RWPE1 (cell line): ENCODE data around the gene SRGAP1.

Experiments used
- CTCF ChIA-PET: fragments of 350-600 bp; sonication (Branson Sonifier 250); formaldehyde crosslinking; extraction: SDS; loops from one replicate; lab custom pipeline; 2021; lab: Yijun Ruan, JAX
- POLR2A ChIA-PET: fragments of 400-600 bp; formaldehyde crosslinking; extraction: SDS; loops from one replicate; lab custom pipeline; 2020; ENCODE audit warnings: antibody characterized with exemption; ENCODE audit not compliant: low non-redundant PET; lab: Yijun Ruan, JAX
- DNase-seq: peaks from one replicate; pipeline ENCODE4 v3.0.0; 2012; ENCODE audit warnings: low spot score
- H3K27ac ChIP-seq: fragments of 450-650 bp; 2 replicates; pipeline ENCODE4 v1.5.1; 2017
- TF ChIP-seq, protein P1 (sequence below): fragments of 450-650 bp; conservative IDR thresholded peaks from 2 replicates; pipeline ENCODE4 v1.5.1; 2017; ENCODE audit warnings: low read depth, mild to moderate bottlenecking

The SRGAP1 gene

GRCh38 chr12:63964301-63964700 is 119.8 kb downstream of the SRGAP1 start:
- TF ChIP-seq, protein P1, sequence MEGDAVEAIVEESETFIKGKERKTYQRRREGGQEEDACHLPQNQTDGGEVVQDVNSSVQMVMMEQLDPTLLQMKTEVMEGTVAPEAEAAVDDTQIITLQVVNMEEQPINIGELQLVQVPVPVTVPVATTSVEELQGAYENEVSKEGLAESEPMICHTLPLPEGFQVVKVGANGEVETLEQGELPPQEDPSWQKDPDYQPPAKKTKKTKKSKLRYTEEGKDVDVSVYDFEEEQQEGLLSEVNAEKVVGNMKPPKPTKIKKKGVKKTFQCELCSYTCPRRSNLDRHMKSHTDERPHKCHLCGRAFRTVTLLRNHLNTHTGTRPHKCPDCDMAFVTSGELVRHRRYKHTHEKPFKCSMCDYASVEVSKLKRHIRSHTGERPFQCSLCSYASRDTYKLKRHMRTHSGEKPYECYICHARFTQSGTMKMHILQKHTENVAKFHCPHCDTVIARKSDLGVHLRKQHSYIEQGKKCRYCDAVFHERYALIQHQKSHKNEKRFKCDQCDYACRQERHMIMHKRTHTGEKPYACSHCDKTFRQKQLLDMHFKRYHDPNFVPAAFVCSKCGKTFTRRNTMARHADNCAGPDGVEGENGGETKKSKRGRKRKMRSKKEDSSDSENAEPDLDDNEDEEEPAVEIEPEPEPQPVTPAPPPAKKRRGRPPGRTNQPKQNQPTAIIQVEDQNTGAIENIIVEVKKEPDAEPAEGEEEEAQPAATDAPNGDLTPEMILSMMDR = no peak
- no peak overlapping the region for H3K27ac ChIP-seq
- no peak for DNase-seq
- CTCF ChIA-PET = no interaction called here
- POLR2A ChIA-PET = no interaction called here

- POLR2A ChIA-PET = no interaction called here
- CTCF ChIA-PET = no interaction called here
- no peak for DNase-seq
These were observed 121.6 kb downstream of the SRGAP1 start for GRCh38 chr12:63965936-63966605.

DNA sequence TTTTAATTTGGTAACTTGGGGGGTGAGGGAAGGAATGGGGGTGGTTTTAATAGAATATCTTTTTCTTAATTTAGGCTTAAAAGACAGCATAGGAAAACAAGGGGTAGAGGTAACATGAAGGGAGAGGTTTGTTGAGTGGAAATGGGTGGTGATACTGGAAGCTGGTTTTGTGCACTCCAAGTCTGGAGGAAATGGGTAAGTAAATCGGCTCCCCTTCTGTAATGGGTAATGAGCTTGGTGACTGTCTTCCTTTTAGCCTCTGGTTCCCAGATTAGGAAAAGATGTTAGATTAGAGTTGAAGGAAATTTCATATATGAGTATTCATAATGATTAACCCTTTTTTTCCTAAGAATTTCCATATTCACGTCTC is 122.1 kb downstream of the SRGAP1 start:
- H3K27ac ChIP-seq = no peak overlapping the region
- TF ChIP-seq, protein P1 = no peak
- DNase-seq = no peak
- ChIA-PET POLR2A (no interaction called here), CTCF (interaction anchor here (0.7 kb wide), 1 partner anchor 249 kb away, joined by 5 read pairs; no protein-coding TSS in a partner anchor)

More at GRCh38 chr12:63965936-63966605, 121.6 kb downstream of the SRGAP1 start:
- TF ChIP-seq, protein P1 = no peak
- no peak overlapping the region for H3K27ac ChIP-seq

GRCh38 chr12:63967358-63968145 is 123.1 kb downstream of the SRGAP1 start:
- peak; percentile 34 for DNase-seq
- CTCF ChIA-PET = interaction anchor here (0.7 kb wide), 1 partner anchor 249 kb away, joined by 5 read pairs; no protein-coding TSS in a partner anchor
- TF ChIP-seq, protein P1 = no peak
- POLR2A ChIA-PET = no interaction called here
- no peak overlapping the region for H3K27ac ChIP-seq

DNA sequence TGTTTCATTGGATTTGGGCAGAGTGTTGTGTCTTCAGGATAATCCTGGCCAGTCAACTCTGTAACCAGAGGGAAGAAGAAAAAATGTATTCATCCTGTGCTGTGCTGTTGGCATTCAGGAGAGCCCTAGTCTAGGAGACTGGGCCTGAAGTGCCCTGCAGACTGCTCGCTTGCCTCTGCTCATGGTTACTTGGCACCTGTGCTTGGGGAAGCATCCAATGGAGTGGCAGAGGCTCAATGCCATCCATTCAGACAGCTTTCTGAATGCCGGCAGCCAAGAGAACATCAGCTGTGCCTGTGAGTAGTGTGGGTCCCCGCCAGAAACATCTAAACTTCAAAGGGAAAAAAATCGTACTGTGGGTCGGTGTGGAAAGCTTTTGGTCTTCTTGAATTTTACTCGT is 124.2 kb downstream of the SRGAP1 start:
- POLR2A ChIA-PET = interaction anchor here (0.7 kb wide), 1 partner anchor 45 kb away, joined by 4 read pairs; no protein-coding TSS in a partner anchor
- CTCF ChIA-PET = no interaction called here

GRCh38 chr12:63976902-63977395 is 132.4 kb downstream of the SRGAP1 start:
- no peak for DNase-seq
- ChIA-PET POLR2A (no interaction called here), CTCF (interaction anchor here (0.7 kb wide), 1 partner anchor 102 kb away, joined by 3 read pairs; no protein-coding TSS in a partner anchor)
- H3K27ac ChIP-seq = no peak overlapping the region
- TF ChIP-seq, protein P1 = no peak

More for the DNA sequence above, 124.2 kb downstream of the SRGAP1 start:
- TF ChIP-seq, protein P1 = no peak
- H3K27ac ChIP-seq = peak overlapping the region; percentile 28; the same call in 1 of the 2 replicates
- no peak for DNase-seq
